K562 (cell line): ENCODE data around the gene FHIT. TPM values are rescaled to one million over a fixed set of nuclear protein-coding genes. Genes with fewer than 3 reads are reported as not detected.

ENCODE experiments used
- ATAC-seq: fragments of 200-7000 bp; cut with Tn5 transposase; 3 replicates; pipeline ENCODE4 v1.9.1; 2020; ENCODE audit warnings: moderate library complexity
- BruUV-seq: library from RNA; stranded (reverse); fragments of 400-500 nt; replicated peaks from 2 replicates; lab custom pipeline; 2021; lab: Mats Ljungman, UMichigan
- CTCF ChIA-PET: fragments of 300-600 bp; formaldehyde crosslinking; extraction: SDS; loops from one replicate; lab custom pipeline; 2021; ENCODE audit warnings: low intra/inter-chr PET ratio; lab: Yijun Ruan, JAX
- POLR2A ChIA-PET: fragments of 300-600, 350-650 bp; sonication (Branson Sonifier 250); formaldehyde crosslinking; extraction: SDS; loops from one replicate; lab custom pipeline; 2021; ENCODE audit warnings: antibody characterized with exemption, inconsistent platforms; lab: Yijun Ruan, JAX
- DNase-seq, 4 experiments: peaks; one replicate each; pipeline versions ENCODE4 v3.0.0 to v3.0.0-alpha.2; 2011 to 2018; ENCODE audit warnings: low spot score in 3 of 4, mixed read lengths in 3 of 4; ENCODE audit errors: extremely low read depth in 1 of 4
- FAIRE-seq: peaks from 2 replicates; lab custom pipeline; 2011; peaks lifted over from hg19 to GRCh38; lab: Jason Lieb, UNC
- H2AFZ ChIP-seq: 2 replicates; pipeline ENCODE4 v1.6.0; 2011; ENCODE audit warnings: low read depth, low read length, control low read depth, inconsistent platforms
- H3K27ac ChIP-seq: fragments of 200-600 bp; 3 replicates; pipeline ENCODE4 v1.8.0; 2011; ENCODE audit warnings: low read depth, mild to moderate bottlenecking, control low read depth, inconsistent platforms, low read length, moderate library complexity, mixed read lengths; ENCODE audit errors: extremely low read depth
- H3K27me3 ChIP-seq, 2 experiments: fragments of 300-600 bp in 1 of 2; 2 replicates in 1 of 2; 3 replicates in 1 of 2; pipeline versions ENCODE4 v1.6.0 to v1.8.0; 2011; ENCODE audit warnings: inconsistent platforms in 2 of 2, low read length in 2 of 2, mild to moderate bottlenecking in 1 of 2, mixed read lengths in 1 of 2, moderate library complexity in 1 of 2; ENCODE audit not compliant: control insufficient read depth in 2 of 2, insufficient read depth in 2 of 2
- H3K36me3 ChIP-seq: fragments of 300-600 bp; 3 replicates; pipeline ENCODE4 v1.8.0; 2011; ENCODE audit warnings: mild to moderate bottlenecking, low read length, inconsistent platforms; ENCODE audit not compliant: control insufficient read depth, insufficient read depth
- H3K4me1 ChIP-seq, 2 experiments: fragments of 200-600 bp in 1 of 2; replicated peaks in 1 of 2; 2 replicates in 1 of 2; 3 replicates in 1 of 2; pipeline versions ENCODE4 v1.5.1 to v1.8.0; 2011; ENCODE audit warnings: inconsistent platforms in 2 of 2, low read length in 2 of 2, mild to moderate bottlenecking in 1 of 2, mixed read lengths in 1 of 2, moderate library complexity in 1 of 2; ENCODE audit not compliant: control insufficient read depth in 2 of 2, insufficient read depth in 2 of 2
- H3K4me2 ChIP-seq: 2 replicates; pipeline ENCODE4 v1.6.1; 2011; ENCODE audit warnings: low read length, control low read depth, inconsistent platforms, mixed read lengths; ENCODE audit not compliant: insufficient read depth
- H3K4me3 ChIP-seq: fragments of 200-600 bp; sonication (generic), shearing (Covaris generic); 2 replicates; pipeline ENCODE4 v1.5.1; 2016; ENCODE audit warnings: control low read depth, inconsistent platforms
- H3K79me2 ChIP-seq: fragments of 200-600 bp; 3 replicates; pipeline ENCODE4 v1.8.0; 2011; ENCODE audit warnings: low read length, inconsistent platforms; ENCODE audit not compliant: control insufficient read depth, insufficient read depth
- H3K9ac ChIP-seq, 2 experiments: 2 replicates each; pipeline versions ENCODE4 v1.6.0 to v1.6.1; 2011; ENCODE audit warnings: low read depth in 2 of 2, low read length in 2 of 2, control low read depth in 1 of 2, inconsistent platforms in 1 of 2, mild to moderate bottlenecking in 1 of 2, mixed read lengths in 1 of 2; ENCODE audit not compliant: insufficient read depth in 1 of 2
- H3K9me1 ChIP-seq: one replicate; pipeline ENCODE4 v1.6.0; 2011; ENCODE audit warnings: inconsistent platforms, mild to moderate bottlenecking, low read length, moderate library complexity; ENCODE audit not compliant: control insufficient read depth, insufficient read depth
- H3K9me3 ChIP-seq: replicated peaks from 2 replicates; pipeline ENCODE4 v1.5.1; 2011; ENCODE audit warnings: low read depth, low read length, inconsistent platforms; ENCODE audit not compliant: control insufficient read depth, insufficient read depth
- H4K20me1 ChIP-seq: replicated peaks from 2 replicates; pipeline ENCODE4 v1.6.1; 2011; ENCODE audit warnings: low read length, inconsistent platforms, mixed read lengths; ENCODE audit not compliant: control insufficient read depth, insufficient read depth
- BCOR ChIP-seq: fragments of 450-650 bp; IDR thresholded peaks from 2 replicates; pipeline ENCODE4 v1.6.1; 2016
- FOXK2 ChIP-seq, 2 experiments: fragments of 450-650 bp; IDR thresholded peaks in 1 of 2; conservative IDR thresholded peaks in 1 of 2; 2 replicates each; pipeline ENCODE4 v1.6.1; 2016; ENCODE audit warnings: low read depth in 2 of 2, mild to moderate bottlenecking in 1 of 2
- GATAD2B ChIP-seq: fragments of 450-650 bp; IDR thresholded peaks from 2 replicates; pipeline ENCODE4 v1.6.1; 2017; ENCODE audit warnings: mild to moderate bottlenecking, borderline replicate concordance
- HNRNPK ChIP-seq: fragments of 200-400 bp; formaldehyde crosslinking; IDR thresholded peaks from one replicate; pipeline ENCODE4 v1.6.1; 2018; ENCODE audit warnings: mild to moderate bottlenecking, low read depth, low read length; ENCODE audit not compliant: poor library complexity, severe bottlenecking
- MTA1 ChIP-seq: fragments of 450-650 bp; IDR thresholded peaks from 2 replicates; pipeline ENCODE4 v1.6.1; 2017; ENCODE audit warnings: borderline replicate concordance
- POLR2B ChIP-seq: fragments of 450-650 bp; IDR thresholded peaks from 2 replicates; pipeline ENCODE4 v1.6.1; 2018; ENCODE audit warnings: low read depth; ENCODE audit not compliant: partially characterized antibody
- SNIP1 ChIP-seq: fragments of 450-650 bp; IDR thresholded peaks from 2 replicates; pipeline ENCODE4 v1.7.1; 2017; ENCODE audit warnings: low read depth, mild to moderate bottlenecking
- SPI1 ChIP-seq: IDR thresholded peaks from 2 replicates; pipeline ENCODE4 v1.6.1; 2011; ENCODE audit warnings: low read depth, low read length, control low read depth, borderline replicate concordance
- TARDBP ChIP-seq: fragments of 450-650 bp; IDR thresholded peaks from 2 replicates; pipeline ENCODE4 v1.6.1; 2016
- ZBTB5 ChIP-seq: fragments of 450-650 bp; IDR thresholded peaks from 2 replicates; pipeline ENCODE4 v1.6.1; 2017; ENCODE audit warnings: antibody characterized with exemption
- ZNF12 ChIP-seq: sonication (generic); formaldehyde crosslinking; IDR thresholded peaks from 2 replicates; pipeline ENCODE4 v1.4.0; 2020; ENCODE audit warnings: mild to moderate bottlenecking, missing genetic modification reagents
- ZNF175 ChIP-seq: fragments of 200-800 bp; sonication (Bioruptor generic); IDR thresholded peaks from 2 replicates; pipeline ENCODE4 v1.6.1; 2016; ENCODE audit warnings: low read depth, mild to moderate bottlenecking, missing genetic modification characterization, missing compliant biosample characterization
- ZNF217 ChIP-seq: sonication (generic); formaldehyde crosslinking; IDR thresholded peaks from 2 replicates; pipeline ENCODE4 v1.8.0; 2022; ENCODE audit warnings: mild to moderate bottlenecking, missing genetic modification reagents
- ZNF584 ChIP-seq: fragments of 200-800 bp; sonication (Bioruptor generic); IDR thresholded peaks from 2 replicates; pipeline ENCODE4 v1.6.1; 2016; ENCODE audit warnings: low read depth, mild to moderate bottlenecking, missing genetic modification characterization, missing compliant biosample characterization
- ZNF778 ChIP-seq: fragments of 450-650 bp; formaldehyde crosslinking; IDR thresholded peaks from 2 replicates; pipeline ENCODE4 v1.4.0; 2020; ENCODE audit warnings: mild to moderate bottlenecking, moderate library complexity
- in situ Hi-C: fragments of 300-500 bp; cut with MboI; formaldehyde crosslinking; loops from 4 replicates; pipeline ENCODE4 v1.15.0; 2018; ENCODE audit warnings: inconsistent platforms, mixed read lengths
- intact Hi-C: fragments of 100-400 bp; cut with micrococcal nuclease; formaldehyde crosslinking; loops from 2 replicates; pipeline ENCODE4 v1.14.2; 2022
- polyA plus RNA-seq, 8 experiments: library from polyadenylated mRNA; depleted of rRNA in 4 of 8; stranded (reverse) in 5 of 8; unstranded in 3 of 8; fragments of >200 nt; fragmentation: Nextera tagmentation in 2 of 8; fragmentation: Illumina TruSeq in 1 of 8; extraction: Ambion mirVana in 2 of 8; extraction: Trizol in 1 of 8; gene quantifications; 2 replicates each; pipeline versions ENCODE4 v1.2.1 to v1.2.3, GENCODE V29; 2011 to 2014; ENCODE audit warnings: inconsistent platforms in 1 of 8, missing spikeins in 1 of 8
- total RNA-seq, 7 experiments: library from RNA; depleted of rRNA in 6 of 7; stranded (reverse); fragments of >200 nt in 6 of 7; fragmentation: Illumina TruSeq in 2 of 7; extraction: Trizol in 2 of 7; gene quantifications; 2 replicates each; pipeline versions ENCODE4 v1.2.1 to v1.2.3, GENCODE V29; 2011 to 2021; ENCODE audit warnings: low replicate concordance in 1 of 7
- TF ChIP-seq, protein P1 (sequence below): fragments of 250-450 bp; sonication (Bioruptor Pico); IDR thresholded peaks from 2 replicates; pipeline ENCODE4 v1.8.0; 2021; ENCODE audit warnings: borderline replicate concordance, mild to moderate bottlenecking, moderate library complexity; ENCODE audit not compliant: poor library complexity, severe bottlenecking

FHIT gene
- total and polyA plus RNA-seq, 9 of the 15 experiments (the other 6 are each of a cell fraction or from before 2014, with no cell fraction given), result 1.7 to 9.1 (median 4.3) TPM

- no peaks in the 10 kb centered on the region for H3K36me3 ChIP-seq
- H3K79me2 ChIP-seq, result no peaks in the 10 kb centered on the region
- ATAC-seq, result no peak
- H3K9ac ChIP-seq, result no peak overlapping the region
- H3K27ac ChIP-seq, result no peak overlapping the region
- POLR2A ChIA-PET, result no interaction called here
- no TSS peak for BruUV-seq
- H3K9me1 ChIP-seq, result no peaks in the 10 kb centered on the region
- no peak for FAIRE-seq
- CTCF ChIA-PET, result no interaction called here
- in situ Hi-C loops (no loop called here), intact Hi-C loops (no loop called here)
- no peak overlapping the region for H3K4me3 ChIP-seq
- no peaks in the 10 kb centered on the region for H3K4me1 ChIP-seq
- TF ChIP-seq, protein P1, sequence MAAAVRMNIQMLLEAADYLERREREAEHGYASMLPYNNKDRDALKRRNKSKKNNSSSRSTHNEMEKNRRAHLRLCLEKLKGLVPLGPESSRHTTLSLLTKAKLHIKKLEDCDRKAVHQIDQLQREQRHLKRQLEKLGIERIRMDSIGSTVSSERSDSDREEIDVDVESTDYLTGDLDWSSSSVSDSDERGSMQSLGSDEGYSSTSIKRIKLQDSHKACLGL (CRISPR knock-in tag), result no peak
- no peak for TF ChIP-seq ZNF584 (CRISPR knock-in tag)
- TF ChIP-seq SPI1, result no peak
- TF ChIP-seq POLR2B, result no peak
- no peak for TF ChIP-seq MTA1
- no peak for TF ChIP-seq FOXK2 (conservative IDR thresholded peaks at IDR 0.05 in 1 of 2, IDR thresholded peaks at IDR 0.05 in 1 of 2; ENCODE audit: low read depth in 2 of 2)
- TF ChIP-seq HNRNPK, result no peak
- TF ChIP-seq ZNF217 (CRISPR knock-in tag), result no peak
- TF ChIP-seq TARDBP, result no peak
- no peak for TF ChIP-seq ZNF12 (CRISPR knock-in tag)
- no peak for TF ChIP-seq GATAD2B
- no peak for TF ChIP-seq BCOR
- TF ChIP-seq ZBTB5, result no peak
- TF ChIP-seq SNIP1, result no peak
- TF ChIP-seq ZNF778 (CRISPR knock-in tag), result no peak
- TF ChIP-seq ZNF175, result no peak
- no peaks in the 10 kb centered on the region for H4K20me1 ChIP-seq
- H3K27me3 ChIP-seq, result no peaks in the 10 kb centered on the region
- H3K9me3 ChIP-seq, result no peaks in the 10 kb centered on the region
- DNase-seq, result no peak
- H2AFZ ChIP-seq, result no peak overlapping the region
- H3K4me2 ChIP-seq, result no peak overlapping the region
These were observed 93.8 kb downstream of the FHIT start for GRCh38 chr3:61157414-61157813.
